Measurements from ENCODE around the gene CENPA. TPM values are rescaled to one million over a fixed set of nuclear protein-coding genes. Genes with fewer than 3 reads are reported as not detected.

CENPA gene
- total and polyA plus RNA-seq, 2 donors, result 4.2 to 25.6 TPM

- Histone ChIP-seq H3K9me3 (ENCODE audit: control insufficient read depth in 2 of 2, insufficient read depth in 1 of 2, low read length in 1 of 2) (no peaks in the 10 kb centered on the region), H3K4me3 (ENCODE audit: low read length in 2 of 2) (no peak overlapping the region), H3K4me1 (ENCODE audit: control insufficient read depth in 2 of 2, insufficient read depth in 2 of 2, low read length in 2 of 2) (no peaks in the 10 kb centered on the region), H3K36me3 (ENCODE audit: control insufficient read depth in 2 of 2, insufficient read depth in 2 of 2, low read length in 1 of 2) (no peaks in the 10 kb centered on the region), H3K27me3 (ENCODE audit: control insufficient read depth in 2 of 2, insufficient read depth in 1 of 2, low read length in 1 of 2) (peaks cover 4 to 12% of the 10 kb centered on the region in 2 donors), H3K27ac (ENCODE audit: low read depth in 1 of 2, low read length in 1 of 2) (no peak overlapping the region)
- peak in 4 of 9 donors; percentile 14 to 68 (median 24) for DNase-seq (ENCODE audit: low read depth in 6 of 9, low spot score in 9 of 9)
- WGBS, result 51% methylated on average over 6 of the region's 6 CpGs
These were observed 52.5 kb downstream of the CENPA start for GRCh38 chr2:26838121-26838906.

GRCh38 chr2:26840937-26841610, 55.2 kb downstream of the CENPA start:
- Histone ChIP-seq H3K27ac (ENCODE audit: low read depth in 1 of 2, low read length in 1 of 2) (no peak overlapping the region), H3K36me3 (ENCODE audit: control insufficient read depth in 2 of 2, insufficient read depth in 2 of 2, low read length in 1 of 2) (no peaks in the 10 kb centered on the region), H3K9me3 (ENCODE audit: control insufficient read depth in 2 of 2, insufficient read depth in 1 of 2, low read length in 1 of 2) (no peaks in the 10 kb centered on the region), H3K4me3 (ENCODE audit: low read length in 2 of 2) (no peak overlapping the region), H3K27me3 (ENCODE audit: control insufficient read depth in 2 of 2, insufficient read depth in 1 of 2, low read length in 1 of 2) (peaks cover 19 to 34% of the 10 kb centered on the region in 2 donors), H3K4me1 (ENCODE audit: control insufficient read depth in 2 of 2, insufficient read depth in 2 of 2, low read length in 2 of 2) (peaks cover 0 to under 1% of the 10 kb centered on the region in 2 donors)
- peak in 1 of 9 donors; percentile 11 for DNase-seq (ENCODE audit: low read depth in 6 of 9, low spot score in 9 of 9)
- 87% methylated on average over 4 of the region's 4 CpGs for WGBS

GRCh38 chr2:26843041-26843440, 57.2 kb downstream of the CENPA start:
- no peak overlapping the region for H3K4me3 ChIP-seq (ENCODE audit: low read length in 2 of 2)
- peaks cover 0 to 6% of the 10 kb centered on the region in 2 donors for H3K9me3 ChIP-seq (ENCODE audit: control insufficient read depth in 2 of 2, insufficient read depth in 1 of 2, low read length in 1 of 2)
- peaks cover 39 to 50% of the 10 kb centered on the region in 2 donors for H3K27me3 ChIP-seq (ENCODE audit: control insufficient read depth in 2 of 2, insufficient read depth in 1 of 2, low read length in 1 of 2)

More at GRCh38 chr2:26843041-26843440, 57.2 kb downstream of the CENPA start:
- DNase-seq (ENCODE audit: low read depth in 6 of 9, low spot score in 9 of 9), result no peak
- Histone ChIP-seq H3K27ac (ENCODE audit: low read depth in 1 of 2, low read length in 1 of 2) (no peak overlapping the region), H3K4me1 (ENCODE audit: control insufficient read depth in 2 of 2, insufficient read depth in 2 of 2, low read length in 2 of 2) (peaks cover 3 to 9% of the 10 kb centered on the region in 2 donors), H3K36me3 (ENCODE audit: control insufficient read depth in 2 of 2, insufficient read depth in 2 of 2, low read length in 1 of 2) (no peaks in the 10 kb centered on the region)
- WGBS, result 76% methylated on average over 4 of the region's 4 CpGs

Other genes with a start within 250 kb of the CENPA start
- 0.19 TPM for gene CIB4, start 144.7 kb upstream of the CENPA start, total RNA-seq
- gene CIB4, start 144.7 kb upstream of the CENPA start, polyA plus RNA-seq, result not detected
- 0.05 TPM for gene KCNK3, start 93.3 kb upstream of the CENPA start, total RNA-seq
- gene KCNK3, start 93.3 kb upstream of the CENPA start, polyA plus RNA-seq, result 0.71 TPM
- gene SLC35F6, start 21.8 kb upstream of the CENPA start, total RNA-seq, result 7.0 TPM
- gene SLC35F6, start 21.8 kb upstream of the CENPA start, polyA plus RNA-seq, result 10.8 TPM
- 0.09 TPM for gene DPYSL5, start 62.1 kb downstream of the CENPA start, total RNA-seq
- gene DPYSL5, start 62.1 kb downstream of the CENPA start, polyA plus RNA-seq, result 0.16 TPM
- gene MAPRE3, start 184.6 kb downstream of the CENPA start, total RNA-seq, result 0.99 TPM
- 17.0 TPM for gene MAPRE3, start 184.6 kb downstream of the CENPA start, polyA plus RNA-seq
- gene TMEM214, start 246.9 kb downstream of the CENPA start, total RNA-seq, result 8.8 TPM
- 30.3 TPM for gene TMEM214, start 246.9 kb downstream of the CENPA start, polyA plus RNA-seq

Data from thymus (tissue), 11 donors.